SK-N-MC (cell line): ENCODE data around the gene SYNPO2.

Experiments
- EZH2 ChIP-seq: fragments of 200-600 bp; sonication (generic); IDR thresholded peaks from one replicate; pipeline ENCODE4 v1.6.1; 2017; ENCODE audit warnings: antibody characterized with exemption
- POLR2AphosphoS5 ChIP-seq: IDR thresholded peaks from 2 replicates; pipeline ENCODE4 v1.6.1; 2012; ENCODE audit warnings: mild to moderate bottlenecking, low read depth, low read length, borderline replicate concordance

DNA sequence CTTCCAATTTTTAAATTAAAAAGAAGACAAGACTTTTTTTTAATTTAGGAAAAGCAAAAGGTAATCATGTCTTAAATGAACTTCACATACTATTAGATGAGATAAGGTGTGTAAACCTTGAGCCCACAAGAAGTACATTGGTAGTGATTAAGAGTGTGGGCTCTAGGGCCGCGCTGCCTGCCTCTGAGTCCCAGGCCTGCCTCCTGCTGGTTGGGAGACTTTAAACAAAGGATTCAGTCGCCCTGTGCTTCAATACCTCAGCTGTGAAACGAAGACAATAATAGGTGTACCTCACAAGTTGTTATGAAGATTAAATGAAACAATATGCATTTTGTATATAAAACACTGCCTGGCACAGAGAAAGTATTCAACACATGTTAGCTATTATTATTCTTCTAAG is 151.1 kb downstream of the SYNPO2 start:
- no peak for TF ChIP-seq POLR2AphosphoS5
- no peak for TF ChIP-seq EZH2
